Measurements from ENCODE around the gene EMD. TPM values are rescaled to one million over a fixed set of nuclear protein-coding genes. Genes with fewer than 3 reads are reported as not detected.

EMD gene
- total and polyA plus RNA-seq, 2 donors from 2014 or later: 79.6 to 102 TPM

DNA sequence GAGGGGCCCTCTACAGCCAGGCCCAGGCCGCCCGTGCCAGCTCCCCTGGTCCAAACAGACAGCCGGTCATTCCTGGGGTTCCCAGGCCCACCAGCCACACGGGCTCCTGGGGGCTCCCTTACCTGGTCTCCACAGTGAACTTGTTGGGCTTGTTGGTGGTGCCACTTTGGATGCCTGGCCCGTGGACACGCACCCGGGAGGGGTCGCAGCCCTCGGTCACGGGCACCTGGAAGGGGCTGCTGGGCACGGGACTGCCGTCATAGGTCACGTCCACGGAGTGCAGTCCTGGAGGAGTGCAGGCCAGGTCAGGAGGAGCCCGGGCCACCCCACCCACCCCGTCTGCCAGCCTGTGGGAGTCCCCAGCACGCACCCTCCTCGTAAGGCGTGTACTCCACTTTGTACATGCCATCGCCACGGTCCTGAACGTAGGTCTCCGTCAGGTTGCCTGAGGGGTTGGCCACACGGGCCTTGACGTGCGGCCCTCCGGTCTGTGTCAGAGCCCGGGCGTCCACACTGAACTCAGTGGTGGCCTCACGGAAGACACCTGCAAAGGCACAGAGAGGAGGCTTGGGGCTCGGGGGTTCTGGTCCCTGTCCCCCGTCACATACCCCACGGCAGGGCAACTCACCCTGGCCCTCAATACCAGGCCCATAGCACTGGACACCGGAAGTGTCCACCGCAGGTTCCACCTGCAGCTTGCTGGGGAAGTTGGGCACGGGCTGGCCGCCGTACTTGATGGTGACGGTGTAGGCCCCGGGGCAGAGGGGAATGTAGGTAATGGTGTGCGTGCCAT is 19.5 kb upstream of the EMD start:
- H3K4me3 ChIP-seq (ENCODE audit: low read length in 3 of 3): no peak overlapping the region
- no peak for DNase-seq

DNA sequence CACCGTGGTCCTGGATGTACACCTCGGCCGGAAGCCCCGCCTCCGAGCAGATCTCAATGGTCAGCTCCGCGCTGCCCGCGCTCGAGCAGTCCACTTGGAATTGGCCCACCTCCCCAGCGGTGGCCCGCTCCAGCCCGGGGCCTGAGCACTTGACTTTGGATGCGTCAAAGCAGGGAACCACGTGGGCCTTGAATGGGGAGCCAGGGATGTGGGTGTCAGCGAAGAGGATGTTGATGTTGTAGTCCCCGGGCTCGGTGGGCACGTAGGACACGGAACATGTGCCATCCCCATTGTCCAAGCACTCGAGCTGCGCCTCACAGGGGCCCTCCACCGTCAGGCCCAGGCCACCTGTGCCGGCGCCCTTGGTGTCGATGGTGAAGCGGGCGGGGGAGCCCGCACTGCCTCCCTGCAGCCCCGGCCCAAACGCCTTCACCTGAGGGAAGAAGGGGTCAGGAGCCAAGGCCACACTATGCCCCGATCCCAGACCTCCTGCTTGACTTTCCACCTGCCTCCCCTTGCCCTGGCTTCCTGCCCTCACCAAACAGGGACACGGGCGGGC is 18.9 kb upstream of the EMD start:
- H3K27ac ChIP-seq (ENCODE audit: low read depth in 2 of 2, low read length in 2 of 2): no peak overlapping the region
- H3K9me3 ChIP-seq (ENCODE audit: control insufficient read depth in 2 of 3, insufficient read depth in 1 of 3, low read length in 3 of 3): no peaks in the 10 kb centered on the region
- H3K9ac ChIP-seq (ENCODE audit: low read length in 3 of 3): no peak overlapping the region
- no peak for DNase-seq
- intact Hi-C loops (cut with DNase I): no loop called here
- no peaks in the 10 kb centered on the region for H3K4me1 ChIP-seq (ENCODE audit: control insufficient read depth in 2 of 3, insufficient read depth in 2 of 3, low read depth in 1 of 3, low read length in 3 of 3)
- H3K27me3 ChIP-seq (ENCODE audit: control insufficient read depth, insufficient read depth, low read length): no peaks in the 10 kb centered on the region
- TF ChIP-seq, protein P1, sequence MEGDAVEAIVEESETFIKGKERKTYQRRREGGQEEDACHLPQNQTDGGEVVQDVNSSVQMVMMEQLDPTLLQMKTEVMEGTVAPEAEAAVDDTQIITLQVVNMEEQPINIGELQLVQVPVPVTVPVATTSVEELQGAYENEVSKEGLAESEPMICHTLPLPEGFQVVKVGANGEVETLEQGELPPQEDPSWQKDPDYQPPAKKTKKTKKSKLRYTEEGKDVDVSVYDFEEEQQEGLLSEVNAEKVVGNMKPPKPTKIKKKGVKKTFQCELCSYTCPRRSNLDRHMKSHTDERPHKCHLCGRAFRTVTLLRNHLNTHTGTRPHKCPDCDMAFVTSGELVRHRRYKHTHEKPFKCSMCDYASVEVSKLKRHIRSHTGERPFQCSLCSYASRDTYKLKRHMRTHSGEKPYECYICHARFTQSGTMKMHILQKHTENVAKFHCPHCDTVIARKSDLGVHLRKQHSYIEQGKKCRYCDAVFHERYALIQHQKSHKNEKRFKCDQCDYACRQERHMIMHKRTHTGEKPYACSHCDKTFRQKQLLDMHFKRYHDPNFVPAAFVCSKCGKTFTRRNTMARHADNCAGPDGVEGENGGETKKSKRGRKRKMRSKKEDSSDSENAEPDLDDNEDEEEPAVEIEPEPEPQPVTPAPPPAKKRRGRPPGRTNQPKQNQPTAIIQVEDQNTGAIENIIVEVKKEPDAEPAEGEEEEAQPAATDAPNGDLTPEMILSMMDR (IDR thresholded peaks at IDR 0.05; ENCODE audit: borderline replicate concordance, extremely low read depth, insufficient read depth): no peak
- H3K4me3 ChIP-seq (ENCODE audit: low read length in 3 of 3): no peak overlapping the region
- H3K36me3 ChIP-seq (ENCODE audit: control insufficient read depth in 2 of 3, insufficient read depth in 3 of 3, low read length in 3 of 3): peaks cover 2 to 17% (median 11%) of the 10 kb centered on the region in 3 donors
- FAIRE-seq: no peak

More for the DNA sequence above, 19.5 kb upstream of the EMD start:
- TF ChIP-seq, protein P1 (IDR thresholded peaks at IDR 0.05; ENCODE audit: borderline replicate concordance, extremely low read depth, insufficient read depth): no peak
- Histone ChIP-seq H3K9me3 (ENCODE audit: control insufficient read depth in 2 of 3, insufficient read depth in 1 of 3, low read length in 3 of 3) (no peaks in the 10 kb centered on the region), H3K27me3 (ENCODE audit: control insufficient read depth, insufficient read depth, low read length) (no peaks in the 10 kb centered on the region), H3K4me1 (ENCODE audit: control insufficient read depth in 2 of 3, insufficient read depth in 2 of 3, low read depth in 1 of 3, low read length in 3 of 3) (no peaks in the 10 kb centered on the region), H3K9ac (ENCODE audit: low read length in 3 of 3) (no peak overlapping the region), H3K27ac (ENCODE audit: low read depth in 2 of 2, low read length in 2 of 2) (no peak overlapping the region), H3K36me3 (ENCODE audit: control insufficient read depth in 2 of 3, insufficient read depth in 3 of 3, low read length in 3 of 3) (peaks cover 2 to 17% (median 11%) of the 10 kb centered on the region in 3 donors)
- FAIRE-seq: no peak
- intact Hi-C loops (cut with DNase I): no loop called here

DNA sequence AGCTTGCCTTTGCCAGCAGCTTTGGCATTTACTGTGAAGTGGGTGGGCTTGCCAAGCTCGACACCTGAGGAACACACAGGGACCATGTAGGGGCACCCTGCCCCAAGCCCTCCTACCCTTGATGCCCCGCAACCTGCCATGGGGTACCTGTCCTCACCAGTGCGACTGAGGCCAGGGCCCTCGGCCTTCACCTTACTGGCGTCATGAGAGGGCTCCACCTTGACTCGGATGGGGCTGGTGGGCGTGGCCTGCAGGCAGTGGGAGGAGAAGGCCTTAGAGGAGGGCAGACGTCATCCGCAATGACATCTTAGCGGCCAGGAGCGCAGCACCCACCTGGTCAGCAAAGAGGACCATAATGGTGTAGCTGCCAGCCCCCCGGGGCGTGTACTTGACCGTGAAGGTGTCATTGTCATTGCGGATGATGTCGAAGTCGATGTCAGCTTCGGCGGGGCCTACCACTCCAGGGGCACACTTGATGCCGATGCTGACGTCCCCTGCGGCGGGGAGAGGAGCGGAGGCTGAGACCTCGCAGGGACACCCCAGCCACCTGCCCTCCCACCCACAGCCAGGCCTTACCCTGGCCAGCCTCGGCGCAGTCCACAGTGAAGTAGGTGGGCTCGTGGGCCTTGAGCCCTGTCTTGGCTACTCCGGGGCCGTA is 16.9 kb upstream of the EMD start:
- Histone ChIP-seq H3K27ac (ENCODE audit: low read depth in 2 of 2, low read length in 2 of 2) (no peak overlapping the region), H3K36me3 (ENCODE audit: control insufficient read depth in 2 of 3, insufficient read depth in 3 of 3, low read length in 3 of 3) (peaks cover 2 to 22% (median 11%) of the 10 kb centered on the region in 3 donors), H3K4me1 (ENCODE audit: control insufficient read depth in 2 of 3, insufficient read depth in 2 of 3, low read depth in 1 of 3, low read length in 3 of 3) (no peaks in the 10 kb centered on the region), H3K4me3 (ENCODE audit: low read length in 3 of 3) (no peak overlapping the region), H3K27me3 (ENCODE audit: control insufficient read depth, insufficient read depth, low read length) (no peaks in the 10 kb centered on the region), H3K9me3 (ENCODE audit: control insufficient read depth in 2 of 3, insufficient read depth in 1 of 3, low read length in 3 of 3) (no peaks in the 10 kb centered on the region), H3K9ac (ENCODE audit: low read length in 3 of 3) (no peak overlapping the region)
- intact Hi-C loops (cut with DNase I): no loop called here
- DNase-seq (no peak), FAIRE-seq (no peak)
- TF ChIP-seq, protein P1 (IDR thresholded peaks at IDR 0.05; ENCODE audit: borderline replicate concordance, extremely low read depth, insufficient read depth): no peak
